Colonic mucosa (tissue), 4 donors: ENCODE measurements around the gene GULP1. TPM values are rescaled to one million over a fixed set of nuclear protein-coding genes. Genes with fewer than 3 reads are reported as not detected.

ENCODE experiments used
- DNase-seq: peaks from one replicate; pipeline ENCODE4 v3.0.0-alpha.2; 2020
- H3K27ac ChIP-seq: fragments of 200-600 bp; one replicate; pipeline ENCODE4 v1.8.0; 2021
- H3K27me3 ChIP-seq: fragments of 200-600 bp; one replicate; pipeline ENCODE4 v1.8.0; 2021
- H3K36me3 ChIP-seq: fragments of 200-600 bp; one replicate; pipeline ENCODE4 v1.8.0; 2021
- H3K4me1 ChIP-seq: fragments of 200-600 bp; one replicate; pipeline ENCODE4 v1.8.0; 2021; ENCODE audit warnings: mild to moderate bottlenecking
- H3K4me3 ChIP-seq: fragments of 200-600 bp; one replicate; pipeline ENCODE4 v1.8.0; 2021
- H3K9ac ChIP-seq, 2 donors: one replicate each; pipeline ENCODE4 v1.7.0; 2013; ENCODE audit warnings: control low read depth in 2 of 2, low read depth in 2 of 2, low read length in 2 of 2
- H3K9me3 ChIP-seq: fragments of 200-600 bp; one replicate; pipeline ENCODE4 v1.8.0; 2021
- intact Hi-C: fragments of 100-400 bp; cut with DNase I; formaldehyde crosslinking; loops from one replicate; pipeline ENCODE4 v1.14.1; 2022
- total RNA-seq, 2 donors: library from RNA; stranded (reverse); fragmentation: NEBNext Ultra II Directional in 1 of 2; extraction: Animal tissue kit (Norgen Biotek cat#: 25700) in 1 of 2; gene quantifications; one replicate each; pipeline ENCODE4 v1.2.1, GENCODE V29; 2021
- TF ChIP-seq, protein P1 (sequence below): fragments of 200-600 bp; IDR thresholded peaks from one replicate; pipeline ENCODE4 v1.8.0; 2022; ENCODE audit warnings: antibody characterized with exemption, mild to moderate bottlenecking
- donor health status: healthy.
- donor health status: DM: no; HTN: no; CAD: no.
- donor health status: DM: no; HTN: no; CAD: no.

GULP1 gene
- total RNA-seq, 2 donors from 2014 or later = 10.4 to 11.8 TPM

GRCh38 chr2:188318161-188318749 is 26.6 kb downstream of the GULP1 start:
- Histone ChIP-seq H3K27ac (no peak overlapping the region), H3K9me3 (no peaks in the 10 kb centered on the region), H3K9ac (no peak overlapping the region), H3K36me3 (no peaks in the 10 kb centered on the region), H3K4me3 (no peak overlapping the region), H3K27me3 (no peaks in the 10 kb centered on the region), H3K4me1 (no peaks in the 10 kb centered on the region)
- TF ChIP-seq, protein P1, sequence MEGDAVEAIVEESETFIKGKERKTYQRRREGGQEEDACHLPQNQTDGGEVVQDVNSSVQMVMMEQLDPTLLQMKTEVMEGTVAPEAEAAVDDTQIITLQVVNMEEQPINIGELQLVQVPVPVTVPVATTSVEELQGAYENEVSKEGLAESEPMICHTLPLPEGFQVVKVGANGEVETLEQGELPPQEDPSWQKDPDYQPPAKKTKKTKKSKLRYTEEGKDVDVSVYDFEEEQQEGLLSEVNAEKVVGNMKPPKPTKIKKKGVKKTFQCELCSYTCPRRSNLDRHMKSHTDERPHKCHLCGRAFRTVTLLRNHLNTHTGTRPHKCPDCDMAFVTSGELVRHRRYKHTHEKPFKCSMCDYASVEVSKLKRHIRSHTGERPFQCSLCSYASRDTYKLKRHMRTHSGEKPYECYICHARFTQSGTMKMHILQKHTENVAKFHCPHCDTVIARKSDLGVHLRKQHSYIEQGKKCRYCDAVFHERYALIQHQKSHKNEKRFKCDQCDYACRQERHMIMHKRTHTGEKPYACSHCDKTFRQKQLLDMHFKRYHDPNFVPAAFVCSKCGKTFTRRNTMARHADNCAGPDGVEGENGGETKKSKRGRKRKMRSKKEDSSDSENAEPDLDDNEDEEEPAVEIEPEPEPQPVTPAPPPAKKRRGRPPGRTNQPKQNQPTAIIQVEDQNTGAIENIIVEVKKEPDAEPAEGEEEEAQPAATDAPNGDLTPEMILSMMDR = no peak
- no peak for DNase-seq
- intact Hi-C loops = no loop called here

- intact Hi-C loops = no loop called here
- Histone ChIP-seq H3K36me3 (no peaks in the 10 kb centered on the region), H3K9ac (no peak overlapping the region), H3K4me3 (no peak overlapping the region), H3K27ac (no peak overlapping the region), H3K4me1 (no peaks in the 10 kb centered on the region), H3K27me3 (no peaks in the 10 kb centered on the region), H3K9me3 (no peaks in the 10 kb centered on the region)
- no peak for DNase-seq
- TF ChIP-seq, protein P1 = no peak
Observed at GRCh38 chr2:188319838-188320237, 28.2 kb downstream of the GULP1 start.

DNA sequence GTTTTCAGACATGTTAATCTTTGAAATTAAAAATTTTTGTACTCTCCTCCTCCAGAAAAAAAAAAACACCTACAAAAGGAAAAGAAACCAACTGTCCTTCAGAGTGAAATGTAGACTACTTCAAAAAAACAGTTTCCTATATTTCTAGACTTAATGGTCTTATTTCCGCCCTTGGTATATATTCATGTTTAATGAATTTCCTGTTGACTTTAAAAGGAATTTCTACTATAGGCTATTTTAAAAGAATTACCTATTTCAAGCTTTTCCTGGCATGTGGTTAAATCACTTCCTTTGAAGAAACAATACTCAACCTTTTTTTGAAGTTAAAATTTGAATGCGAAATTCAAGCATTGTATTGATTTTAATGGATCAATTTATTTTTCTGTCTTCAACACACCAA is 29.2 kb downstream of the GULP1 start:
- H3K9ac ChIP-seq = no peak overlapping the region
- no peaks in the 10 kb centered on the region for H3K36me3 ChIP-seq
- TF ChIP-seq, protein P1 = no peak
- no peak for DNase-seq
- no peak overlapping the region for H3K4me3 ChIP-seq
- intact Hi-C loops = no loop called here
- no peaks in the 10 kb centered on the region for H3K9me3 ChIP-seq
- H3K27ac ChIP-seq = no peak overlapping the region
- no peaks in the 10 kb centered on the region for H3K27me3 ChIP-seq
- no peaks in the 10 kb centered on the region for H3K4me1 ChIP-seq

DNA sequence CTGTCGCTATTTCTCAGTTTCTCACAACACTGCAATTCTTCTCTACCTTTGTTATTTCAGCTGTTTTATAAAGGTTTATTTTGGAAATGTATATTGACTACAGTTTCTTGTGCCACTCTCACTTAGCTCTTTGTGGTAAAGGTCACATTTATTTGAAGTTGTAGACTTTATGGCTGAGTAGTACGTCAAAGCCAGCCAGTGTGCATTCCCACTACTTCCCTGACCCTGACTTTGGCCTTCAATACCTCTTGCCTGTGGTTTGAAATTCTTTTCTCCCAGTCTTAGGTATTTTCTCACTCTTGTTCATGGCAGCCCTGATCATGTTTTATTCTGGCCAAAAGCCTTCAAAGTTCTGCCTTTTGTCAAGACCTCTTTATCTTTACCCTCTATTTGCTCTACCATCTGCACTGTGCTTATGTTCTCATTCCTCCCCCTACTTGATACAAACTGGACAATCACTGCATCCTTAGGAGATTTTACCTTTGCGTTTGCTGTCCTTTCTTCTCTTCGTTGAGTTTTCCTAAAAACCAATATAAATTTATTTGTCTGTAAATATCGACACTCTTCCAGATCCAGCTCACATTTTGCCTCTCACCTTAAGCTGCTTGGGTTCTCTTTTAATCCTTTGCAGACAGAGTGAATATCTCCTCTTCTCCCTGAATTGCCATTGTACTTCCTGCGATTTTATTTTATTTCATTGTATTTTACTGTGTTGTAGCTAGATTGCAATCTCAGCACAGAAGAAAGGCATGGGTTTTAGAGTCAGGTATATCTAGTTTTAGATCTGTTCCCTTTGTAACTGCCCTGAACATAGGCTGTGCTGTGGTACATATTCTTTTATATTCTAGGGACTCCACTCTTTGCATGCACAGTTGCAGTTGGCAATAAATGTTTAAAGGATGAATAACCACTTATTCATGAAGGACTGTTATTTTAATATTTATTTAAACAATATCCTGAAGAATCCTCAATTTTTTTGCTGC is 31.2 kb downstream of the GULP1 start:
- H3K9me3 ChIP-seq = no peaks in the 10 kb centered on the region
- no peaks in the 10 kb centered on the region for H3K4me1 ChIP-seq
- intact Hi-C loops = no loop called here

DNA sequence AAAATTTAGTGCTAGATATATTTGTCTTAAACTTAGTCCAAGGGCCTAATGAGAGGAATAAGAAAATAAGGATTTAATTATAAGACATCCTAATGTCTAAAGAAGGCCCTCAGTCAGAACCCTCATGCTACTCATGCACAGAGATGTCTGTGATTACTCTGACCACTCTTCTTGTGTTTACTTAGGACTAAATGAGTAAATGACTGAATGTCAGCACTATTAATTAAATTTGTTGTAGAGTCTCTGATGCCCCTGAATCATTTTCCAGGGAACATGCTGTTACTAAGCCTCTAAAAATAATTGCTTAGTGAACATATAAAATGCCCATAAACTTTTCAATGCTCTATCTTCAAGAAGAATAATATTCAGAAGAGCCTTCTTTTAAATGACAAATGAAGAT is 32.4 kb downstream of the GULP1 start:
- no peak for DNase-seq
- Histone ChIP-seq H3K9ac (no peak overlapping the region), H3K27me3 (no peaks in the 10 kb centered on the region), H3K36me3 (no peaks in the 10 kb centered on the region), H3K4me3 (no peak overlapping the region), H3K27ac (no peak overlapping the region), H3K4me1 (no peaks in the 10 kb centered on the region), H3K9me3 (no peaks in the 10 kb centered on the region)
- TF ChIP-seq, protein P1 = no peak
- intact Hi-C loops = no loop called here

More for the DNA sequence above, 31.2 kb downstream of the GULP1 start:
- no peak overlapping the region for H3K9ac ChIP-seq
- no peak for DNase-seq
- no peaks in the 10 kb centered on the region for H3K36me3 ChIP-seq
- TF ChIP-seq, protein P1 = no peak
- no peak overlapping the region for H3K27ac ChIP-seq
- no peak overlapping the region for H3K4me3 ChIP-seq
- no peaks in the 10 kb centered on the region for H3K27me3 ChIP-seq
